Measurements from ENCODE around the gene MAP2K5. TPM values are rescaled to one million over a fixed set of nuclear protein-coding genes. Genes with fewer than 3 reads are reported as not detected.

The MAP2K5 gene
- polyA plus RNA-seq, 1 donor from 2014 or later = 12.1 TPM

DNA sequence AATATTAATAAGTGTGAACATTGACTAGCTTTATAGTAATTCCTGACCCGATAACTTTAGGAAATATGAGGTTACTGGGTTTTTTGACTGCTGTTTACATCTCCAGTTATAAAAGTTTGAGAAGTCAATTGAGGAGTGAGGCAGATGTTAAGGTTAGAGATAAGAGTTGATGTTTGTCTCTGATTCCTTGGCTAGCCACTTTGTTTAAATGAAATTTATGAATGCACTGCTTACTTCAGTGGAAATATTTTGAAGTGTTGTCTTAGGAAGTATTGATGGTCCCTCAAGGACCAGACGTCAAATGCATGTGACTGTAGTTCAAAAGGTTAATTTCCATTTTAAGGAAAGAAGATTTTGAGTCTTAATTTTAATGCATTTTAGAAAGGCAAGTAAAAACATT is 41.7 kb downstream of the MAP2K5 start:
- no peak overlapping the region for H3K27ac ChIP-seq (ENCODE audit: low read length)
- H2AFZ ChIP-seq (ENCODE audit: low read depth, low read length) = no peak overlapping the region
- H3K27me3 ChIP-seq (ENCODE audit: insufficient read depth, low read depth, low read length) = no peaks in the 10 kb centered on the region
- peaks cover 10% of the 10 kb centered on the region for H3K36me3 ChIP-seq (ENCODE audit: insufficient read depth, low read length)
- TF ChIP-seq EP300 (conservative IDR thresholded peaks at IDR 0.05; ENCODE audit: poor library complexity, severe bottlenecking) (no peak), SMC3 (conservative IDR thresholded peaks at IDR 0.05; ENCODE audit: poor library complexity) (no peak), POLR2AphosphoS5 (IDR thresholded peaks at IDR 0.05) (no peak), RAD21 (conservative IDR thresholded peaks at IDR 0.05) (no peak), TAF1 (IDR thresholded peaks at IDR 0.05; ENCODE audit: low read depth) (no peak), MXI1 (conservative IDR thresholded peaks at IDR 0.05; ENCODE audit: poor library complexity, severe bottlenecking) (no peak), EZH2 (IDR thresholded peaks at IDR 0.05; ENCODE audit: borderline replicate concordance, insufficient read depth, low read length, poor library complexity, severe bottlenecking) (no peak)
- TF ChIP-seq, protein P1, sequence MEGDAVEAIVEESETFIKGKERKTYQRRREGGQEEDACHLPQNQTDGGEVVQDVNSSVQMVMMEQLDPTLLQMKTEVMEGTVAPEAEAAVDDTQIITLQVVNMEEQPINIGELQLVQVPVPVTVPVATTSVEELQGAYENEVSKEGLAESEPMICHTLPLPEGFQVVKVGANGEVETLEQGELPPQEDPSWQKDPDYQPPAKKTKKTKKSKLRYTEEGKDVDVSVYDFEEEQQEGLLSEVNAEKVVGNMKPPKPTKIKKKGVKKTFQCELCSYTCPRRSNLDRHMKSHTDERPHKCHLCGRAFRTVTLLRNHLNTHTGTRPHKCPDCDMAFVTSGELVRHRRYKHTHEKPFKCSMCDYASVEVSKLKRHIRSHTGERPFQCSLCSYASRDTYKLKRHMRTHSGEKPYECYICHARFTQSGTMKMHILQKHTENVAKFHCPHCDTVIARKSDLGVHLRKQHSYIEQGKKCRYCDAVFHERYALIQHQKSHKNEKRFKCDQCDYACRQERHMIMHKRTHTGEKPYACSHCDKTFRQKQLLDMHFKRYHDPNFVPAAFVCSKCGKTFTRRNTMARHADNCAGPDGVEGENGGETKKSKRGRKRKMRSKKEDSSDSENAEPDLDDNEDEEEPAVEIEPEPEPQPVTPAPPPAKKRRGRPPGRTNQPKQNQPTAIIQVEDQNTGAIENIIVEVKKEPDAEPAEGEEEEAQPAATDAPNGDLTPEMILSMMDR (IDR thresholded peaks at IDR 0.05; ENCODE audit: poor library complexity, severe bottlenecking) = no peak
- TF ChIP-seq, protein P2, sequence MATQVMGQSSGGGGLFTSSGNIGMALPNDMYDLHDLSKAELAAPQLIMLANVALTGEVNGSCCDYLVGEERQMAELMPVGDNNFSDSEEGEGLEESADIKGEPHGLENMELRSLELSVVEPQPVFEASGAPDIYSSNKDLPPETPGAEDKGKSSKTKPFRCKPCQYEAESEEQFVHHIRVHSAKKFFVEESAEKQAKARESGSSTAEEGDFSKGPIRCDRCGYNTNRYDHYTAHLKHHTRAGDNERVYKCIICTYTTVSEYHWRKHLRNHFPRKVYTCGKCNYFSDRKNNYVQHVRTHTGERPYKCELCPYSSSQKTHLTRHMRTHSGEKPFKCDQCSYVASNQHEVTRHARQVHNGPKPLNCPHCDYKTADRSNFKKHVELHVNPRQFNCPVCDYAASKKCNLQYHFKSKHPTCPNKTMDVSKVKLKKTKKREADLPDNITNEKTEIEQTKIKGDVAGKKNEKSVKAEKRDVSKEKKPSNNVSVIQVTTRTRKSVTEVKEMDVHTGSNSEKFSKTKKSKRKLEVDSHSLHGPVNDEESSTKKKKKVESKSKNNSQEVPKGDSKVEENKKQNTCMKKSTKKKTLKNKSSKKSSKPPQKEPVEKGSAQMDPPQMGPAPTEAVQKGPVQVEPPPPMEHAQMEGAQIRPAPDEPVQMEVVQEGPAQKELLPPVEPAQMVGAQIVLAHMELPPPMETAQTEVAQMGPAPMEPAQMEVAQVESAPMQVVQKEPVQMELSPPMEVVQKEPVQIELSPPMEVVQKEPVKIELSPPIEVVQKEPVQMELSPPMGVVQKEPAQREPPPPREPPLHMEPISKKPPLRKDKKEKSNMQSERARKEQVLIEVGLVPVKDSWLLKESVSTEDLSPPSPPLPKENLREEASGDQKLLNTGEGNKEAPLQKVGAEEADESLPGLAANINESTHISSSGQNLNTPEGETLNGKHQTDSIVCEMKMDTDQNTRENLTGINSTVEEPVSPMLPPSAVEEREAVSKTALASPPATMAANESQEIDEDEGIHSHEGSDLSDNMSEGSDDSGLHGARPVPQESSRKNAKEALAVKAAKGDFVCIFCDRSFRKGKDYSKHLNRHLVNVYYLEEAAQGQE (IDR thresholded peaks at IDR 0.05; ENCODE audit: borderline replicate concordance) = no peak
- H3K9ac ChIP-seq (ENCODE audit: low read length) = no peak overlapping the region
- H3K9me3 ChIP-seq (ENCODE audit: low read length) = no peaks in the 10 kb centered on the region
- H3K9me2 ChIP-seq (ENCODE audit: insufficient read depth, low read length) = no peaks in the 10 kb centered on the region
- no peak overlapping the region for H3K4me3 ChIP-seq (ENCODE audit: low read length)
- no peaks in the 10 kb centered on the region for H3F3A ChIP-seq (ENCODE audit: insufficient read depth, low read length, poor library complexity, severe bottlenecking)
- H3K4me2 ChIP-seq (ENCODE audit: low read length) = no peak overlapping the region
- H3K79me2 ChIP-seq (replicated peaks; ENCODE audit: insufficient read depth, low read length) = no peaks in the 10 kb centered on the region
- H4K20me1 ChIP-seq (ENCODE audit: insufficient read depth) = no peaks in the 10 kb centered on the region

DNA sequence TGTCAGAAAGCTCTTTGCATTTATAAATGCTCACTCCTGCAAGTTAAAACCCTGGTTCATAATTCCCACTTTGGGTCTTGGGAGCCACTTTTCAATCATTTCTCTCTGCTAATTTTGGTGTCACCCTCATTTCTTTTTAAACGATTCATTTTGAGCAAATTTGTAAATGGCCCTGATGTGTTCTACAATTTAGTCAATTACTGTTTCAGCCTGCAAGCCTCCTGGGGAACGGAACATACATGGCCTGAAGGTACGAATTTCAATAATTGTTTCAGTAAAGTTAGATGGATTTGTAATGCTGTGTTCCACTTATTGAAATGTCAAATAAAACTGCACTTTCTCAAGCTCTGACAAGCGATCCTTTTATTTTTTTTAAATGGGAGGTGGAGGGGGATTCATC is 43.2 kb downstream of the MAP2K5 start:
- peaks cover 10% of the 10 kb centered on the region for H3K36me3 ChIP-seq (ENCODE audit: insufficient read depth, low read length)
- H3K9me3 ChIP-seq (ENCODE audit: low read length) = no peaks in the 10 kb centered on the region
- H3K27me3 ChIP-seq (ENCODE audit: insufficient read depth, low read depth, low read length) = no peaks in the 10 kb centered on the region
- TF ChIP-seq EP300 (conservative IDR thresholded peaks at IDR 0.05; ENCODE audit: poor library complexity, severe bottlenecking) (peak; percentile 46), MXI1 (conservative IDR thresholded peaks at IDR 0.05; ENCODE audit: poor library complexity, severe bottlenecking) (no peak)
- H3K9ac ChIP-seq (ENCODE audit: low read length) = no peak overlapping the region
- H4K20me1 ChIP-seq (ENCODE audit: insufficient read depth) = no peaks in the 10 kb centered on the region
- no peak overlapping the region for H3K27ac ChIP-seq (ENCODE audit: low read length)
- H3K9me2 ChIP-seq (ENCODE audit: insufficient read depth, low read length) = no peaks in the 10 kb centered on the region
- H2AFZ ChIP-seq (ENCODE audit: low read depth, low read length) = no peak overlapping the region
- peak overlapping the region; percentile 2 for H3K4me2 ChIP-seq (ENCODE audit: low read length)
- no peaks in the 10 kb centered on the region for H3F3A ChIP-seq (ENCODE audit: insufficient read depth, low read length, poor library complexity, severe bottlenecking)
- H3K4me3 ChIP-seq (ENCODE audit: low read length) = no peak overlapping the region
- no peaks in the 10 kb centered on the region for H3K79me2 ChIP-seq (replicated peaks; ENCODE audit: insufficient read depth, low read length)

DNA sequence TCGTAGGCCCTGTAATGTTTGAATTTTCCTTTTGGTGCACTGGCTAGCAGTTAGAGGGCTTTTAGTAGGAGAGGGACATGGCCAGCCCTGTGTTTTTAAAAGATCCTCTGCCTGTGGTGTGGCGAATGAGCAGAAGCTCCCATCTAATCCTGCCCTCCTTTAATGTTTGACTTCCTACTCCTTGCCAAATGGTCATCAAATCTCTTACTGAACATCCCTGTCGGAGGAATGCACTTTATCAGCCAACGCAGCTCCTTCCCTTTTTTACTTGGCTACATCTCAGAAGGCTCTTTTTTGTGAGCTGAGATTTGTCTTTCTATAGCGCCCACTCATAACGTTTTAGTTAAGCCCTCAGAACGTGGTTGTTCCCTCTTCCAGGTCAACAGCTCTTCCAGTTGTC is 44.8 kb downstream of the MAP2K5 start:
- H3K4me3 ChIP-seq (ENCODE audit: low read length) = no peak overlapping the region
- H3K9me3 ChIP-seq (ENCODE audit: low read length) = no peaks in the 10 kb centered on the region
- TF ChIP-seq, protein P2 (IDR thresholded peaks at IDR 0.05; ENCODE audit: borderline replicate concordance) = no peak
- TF ChIP-seq SMC3 (conservative IDR thresholded peaks at IDR 0.05; ENCODE audit: poor library complexity) (no peak), EP300 (conservative IDR thresholded peaks at IDR 0.05; ENCODE audit: poor library complexity, severe bottlenecking) (no peak), RAD21 (conservative IDR thresholded peaks at IDR 0.05) (no peak), TAF1 (IDR thresholded peaks at IDR 0.05; ENCODE audit: low read depth) (no peak), EZH2 (IDR thresholded peaks at IDR 0.05; ENCODE audit: borderline replicate concordance, insufficient read depth, low read length, poor library complexity, severe bottlenecking) (no peak), MXI1 (conservative IDR thresholded peaks at IDR 0.05; ENCODE audit: poor library complexity, severe bottlenecking) (no peak), POLR2AphosphoS5 (IDR thresholded peaks at IDR 0.05) (no peak)
- TF ChIP-seq, protein P1 (IDR thresholded peaks at IDR 0.05; ENCODE audit: poor library complexity, severe bottlenecking) = no peak
- H4K20me1 ChIP-seq (ENCODE audit: insufficient read depth) = no peaks in the 10 kb centered on the region
- H3K4me2 ChIP-seq (ENCODE audit: low read length) = no peak overlapping the region
- H3K27me3 ChIP-seq (ENCODE audit: insufficient read depth, low read depth, low read length) = no peaks in the 10 kb centered on the region
- no peaks in the 10 kb centered on the region for H3K9me2 ChIP-seq (ENCODE audit: insufficient read depth, low read length)
- peaks cover 10% of the 10 kb centered on the region for H3K36me3 ChIP-seq (ENCODE audit: insufficient read depth, low read length)
- H3K27ac ChIP-seq (ENCODE audit: low read length) = no peak overlapping the region
- H3K9ac ChIP-seq (ENCODE audit: low read length) = no peak overlapping the region
- no peaks in the 10 kb centered on the region for H3K79me2 ChIP-seq (replicated peaks; ENCODE audit: insufficient read depth, low read length)
- no peak overlapping the region for H2AFZ ChIP-seq (ENCODE audit: low read depth, low read length)
- H3F3A ChIP-seq (ENCODE audit: insufficient read depth, low read length, poor library complexity, severe bottlenecking) = no peaks in the 10 kb centered on the region
